SK-N-SH treated with all-trans-retinoic acid at 6 μM for 48 hours (cell line): ENCODE data around the gene ADAM15.

ENCODE experiments used
- BACH2 ChIP-seq: fragments of 250-450 bp; sonication (Bioruptor Pico); IDR thresholded peaks from 2 replicates; pipeline ENCODE4 v1.9.0; 2021; ENCODE audit warnings: mild to moderate bottlenecking, borderline replicate concordance
- CREB5 ChIP-seq: fragments of 250-450 bp; sonication (Bioruptor Pico); IDR thresholded peaks from 2 replicates; pipeline ENCODE4 v1.5.1; 2020; ENCODE audit warnings: low read depth, mild to moderate bottlenecking, moderate library complexity
- ISL1 ChIP-seq: fragments of 250-450 bp; sonication (Bioruptor Pico); IDR thresholded peaks from 2 replicates; pipeline ENCODE4 v2.1.2; 2022; ENCODE audit warnings: mild to moderate bottlenecking, moderate library complexity
- SNAI2 ChIP-seq: fragments of 250-450 bp; sonication (Bioruptor Pico); IDR thresholded peaks from 2 replicates; pipeline ENCODE4 v1.5.0; 2020; ENCODE audit warnings: mild to moderate bottlenecking, moderate library complexity
- TCF4 ChIP-seq: fragments of 250-450 bp; sonication (Bioruptor Pico); IDR thresholded peaks from 2 replicates; pipeline ENCODE4 v1.8.0; 2021; ENCODE audit warnings: mild to moderate bottlenecking, moderate library complexity, borderline replicate concordance
- TOX ChIP-seq: fragments of 250-450 bp; sonication (Bioruptor Pico); IDR thresholded peaks from 2 replicates; pipeline ENCODE4 v1.8.0; 2021; ENCODE audit warnings: mild to moderate bottlenecking, moderate library complexity, borderline replicate concordance
- ZFP3 ChIP-seq: fragments of 250-450 bp; sonication (Bioruptor Pico); IDR thresholded peaks from 2 replicates; pipeline ENCODE4 v1.5.0; 2020; ENCODE audit warnings: mild to moderate bottlenecking, moderate library complexity
- ZFP30 ChIP-seq: fragments of 450-650 bp; formaldehyde crosslinking; IDR thresholded peaks from 2 replicates; pipeline ENCODE4 v1.5.0; 2022; ENCODE audit warnings: mild to moderate bottlenecking, moderate library complexity
- TF ChIP-seq, protein P1 (sequence below): fragments of 250-450 bp; sonication (Bioruptor Pico); IDR thresholded peaks from 2 replicates; pipeline ENCODE4 v1.5.1; 2021; ENCODE audit warnings: mild to moderate bottlenecking, moderate library complexity
- TF ChIP-seq, protein P2 (sequence below): fragments of 250-450 bp; sonication (Bioruptor Pico); IDR thresholded peaks from 2 replicates; pipeline ENCODE4 v1.5.0; 2020; ENCODE audit warnings: mild to moderate bottlenecking, moderate library complexity

- no peak for TF ChIP-seq SNAI2 (CRISPR knock-in tag)
- no peak for TF ChIP-seq ZFP30 (CRISPR knock-in tag)
- no peak for TF ChIP-seq CREB5
- no peak for TF ChIP-seq BACH2
- TF ChIP-seq, protein P1, sequence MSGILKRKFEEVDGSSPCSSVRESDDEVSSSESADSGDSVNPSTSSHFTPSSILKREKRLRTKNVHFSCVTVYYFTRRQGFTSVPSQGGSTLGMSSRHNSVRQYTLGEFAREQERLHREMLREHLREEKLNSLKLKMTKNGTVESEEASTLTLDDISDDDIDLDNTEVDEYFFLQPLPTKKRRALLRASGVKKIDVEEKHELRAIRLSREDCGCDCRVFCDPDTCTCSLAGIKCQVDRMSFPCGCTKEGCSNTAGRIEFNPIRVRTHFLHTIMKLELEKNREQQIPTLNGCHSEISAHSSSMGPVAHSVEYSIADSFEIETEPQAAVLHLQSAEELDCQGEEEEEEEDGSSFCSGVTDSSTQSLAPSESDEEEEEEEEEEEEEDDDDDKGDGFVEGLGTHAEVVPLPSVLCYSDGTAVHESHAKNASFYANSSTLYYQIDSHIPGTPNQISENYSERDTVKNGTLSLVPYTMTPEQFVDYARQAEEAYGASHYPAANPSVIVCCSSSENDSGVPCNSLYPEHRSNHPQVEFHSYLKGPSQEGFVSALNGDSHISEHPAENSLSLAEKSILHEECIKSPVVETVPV (CRISPR knock-in tag) = no peak
- TF ChIP-seq, protein P2, sequence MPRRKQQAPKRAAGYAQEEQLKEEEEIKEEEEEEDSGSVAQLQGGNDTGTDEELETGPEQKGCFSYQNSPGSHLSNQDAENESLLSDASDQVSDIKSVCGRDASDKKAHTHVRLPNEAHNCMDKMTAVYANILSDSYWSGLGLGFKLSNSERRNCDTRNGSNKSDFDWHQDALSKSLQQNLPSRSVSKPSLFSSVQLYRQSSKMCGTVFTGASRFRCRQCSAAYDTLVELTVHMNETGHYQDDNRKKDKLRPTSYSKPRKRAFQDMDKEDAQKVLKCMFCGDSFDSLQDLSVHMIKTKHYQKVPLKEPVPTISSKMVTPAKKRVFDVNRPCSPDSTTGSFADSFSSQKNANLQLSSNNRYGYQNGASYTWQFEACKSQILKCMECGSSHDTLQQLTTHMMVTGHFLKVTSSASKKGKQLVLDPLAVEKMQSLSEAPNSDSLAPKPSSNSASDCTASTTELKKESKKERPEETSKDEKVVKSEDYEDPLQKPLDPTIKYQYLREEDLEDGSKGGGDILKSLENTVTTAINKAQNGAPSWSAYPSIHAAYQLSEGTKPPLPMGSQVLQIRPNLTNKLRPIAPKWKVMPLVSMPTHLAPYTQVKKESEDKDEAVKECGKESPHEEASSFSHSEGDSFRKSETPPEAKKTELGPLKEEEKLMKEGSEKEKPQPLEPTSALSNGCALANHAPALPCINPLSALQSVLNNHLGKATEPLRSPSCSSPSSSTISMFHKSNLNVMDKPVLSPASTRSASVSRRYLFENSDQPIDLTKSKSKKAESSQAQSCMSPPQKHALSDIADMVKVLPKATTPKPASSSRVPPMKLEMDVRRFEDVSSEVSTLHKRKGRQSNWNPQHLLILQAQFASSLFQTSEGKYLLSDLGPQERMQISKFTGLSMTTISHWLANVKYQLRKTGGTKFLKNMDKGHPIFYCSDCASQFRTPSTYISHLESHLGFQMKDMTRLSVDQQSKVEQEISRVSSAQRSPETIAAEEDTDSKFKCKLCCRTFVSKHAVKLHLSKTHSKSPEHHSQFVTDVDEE = no peak
- no peak for TF ChIP-seq TCF4 (CRISPR knock-in tag)
- TF ChIP-seq ISL1 (CRISPR knock-in tag) = no peak
- no peak for TF ChIP-seq TOX (CRISPR knock-in tag)
- TF ChIP-seq ZFP3 (CRISPR knock-in tag) = no peak
These were observed 39.6 kb upstream of the ADAM15 start for GRCh38 chr1:155011437-155012025.
